WI38 (cell line): Measurements from ENCODE around the gene TGFB2.

Source experiments
- H3K4me3 ChIP-seq: 2 replicates; pipeline ENCODE4 v1.5.1; 2011; ENCODE audit warnings: low read depth, mild to moderate bottlenecking, control low read depth, low read length
- CTCF ChIP-seq: IDR thresholded peaks from 2 replicates; pipeline ENCODE4 v1.5.1; 2012; ENCODE audit warnings: low read depth, mild to moderate bottlenecking, control low read depth, low read length

TGFB2 gene

GRCh38 chr1:218344814-218345672 is at the start of gene TGFB2:
TGFB2 (plus strand) TSS chr1:218345336; CDS start chr1:218346702, 1,366 bp downstream.
- peak within 1 kb of the TSS; percentile 69 for H3K4me3 ChIP-seq
- no peak for TF ChIP-seq CTCF

DNA sequence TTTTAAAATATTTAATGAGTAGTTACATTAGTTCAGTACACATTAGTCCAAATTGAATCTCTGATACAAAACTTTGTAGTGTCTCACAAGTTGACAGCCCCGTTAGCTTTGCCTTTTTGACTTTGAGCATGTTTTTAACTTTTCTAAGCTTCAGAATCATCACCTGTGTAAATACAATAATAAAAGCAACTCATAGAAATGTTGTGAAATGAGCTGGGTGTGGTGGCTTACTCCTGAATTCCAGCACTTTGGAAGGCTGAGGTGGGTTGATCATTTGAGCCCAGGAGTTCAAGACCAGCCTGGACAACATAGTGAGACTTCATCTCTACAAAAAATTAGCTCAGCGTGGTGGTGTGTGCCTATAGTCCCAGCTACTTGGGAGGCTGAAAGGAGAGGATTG is 49.0 kb upstream of the TGFB2 start:
- H3K4me3 ChIP-seq, result no peak overlapping the region
- TF ChIP-seq CTCF, result no peak

DNA sequence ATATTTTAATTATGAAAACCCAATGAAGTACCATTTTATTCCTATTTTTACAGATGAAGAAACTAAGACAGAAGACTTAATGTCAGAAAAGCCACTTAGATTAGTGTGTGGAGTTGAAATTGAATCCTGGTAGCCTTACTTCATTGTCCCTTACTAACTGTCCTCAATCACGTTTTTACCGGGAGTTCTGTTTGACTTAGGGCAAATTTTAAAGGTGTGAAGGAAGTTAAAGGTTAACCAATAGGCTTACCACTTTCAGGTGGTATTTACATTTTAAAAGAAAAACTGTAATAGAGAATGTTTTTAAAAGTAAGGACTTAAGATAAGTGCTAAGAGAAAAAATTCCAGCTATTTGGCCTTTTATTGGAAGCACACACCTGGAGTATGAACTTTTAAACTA is 47.7 kb upstream of the TGFB2 start:
- no peak for TF ChIP-seq CTCF
- H3K4me3 ChIP-seq, result no peak overlapping the region

- no peak for TF ChIP-seq CTCF
- no peak overlapping the region for H3K4me3 ChIP-seq
These were observed 47.3 kb upstream of the TGFB2 start for GRCh38 chr1:218297867-218298266.

- TF ChIP-seq CTCF, result no peak
- H3K4me3 ChIP-seq, result no peak overlapping the region
These were observed 46.7 kb upstream of the TGFB2 start for GRCh38 chr1:218298398-218298797.

DNA sequence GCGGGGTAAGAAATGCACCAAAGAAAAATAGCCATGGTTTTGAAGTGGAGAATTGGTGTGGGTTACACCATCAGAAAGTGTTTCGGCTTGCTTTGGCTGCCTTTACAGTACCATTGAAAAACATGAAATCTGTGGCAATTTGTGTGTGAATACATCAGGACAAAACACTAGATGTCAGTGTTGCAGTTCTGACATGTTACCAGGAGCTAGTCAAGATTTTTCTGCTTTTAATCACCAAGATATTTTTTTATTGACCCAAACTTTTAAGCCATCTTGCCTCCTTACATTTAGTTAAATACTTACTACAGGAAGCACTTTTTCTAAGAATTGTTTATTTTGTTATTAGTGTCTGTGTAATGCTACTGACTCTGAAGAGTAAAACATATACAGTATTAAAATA is 45.7 kb upstream of the TGFB2 start:
- H3K4me3 ChIP-seq, result no peak overlapping the region
- TF ChIP-seq CTCF, result peak; percentile 33; the same call in 1 of the 2 replicates

DNA sequence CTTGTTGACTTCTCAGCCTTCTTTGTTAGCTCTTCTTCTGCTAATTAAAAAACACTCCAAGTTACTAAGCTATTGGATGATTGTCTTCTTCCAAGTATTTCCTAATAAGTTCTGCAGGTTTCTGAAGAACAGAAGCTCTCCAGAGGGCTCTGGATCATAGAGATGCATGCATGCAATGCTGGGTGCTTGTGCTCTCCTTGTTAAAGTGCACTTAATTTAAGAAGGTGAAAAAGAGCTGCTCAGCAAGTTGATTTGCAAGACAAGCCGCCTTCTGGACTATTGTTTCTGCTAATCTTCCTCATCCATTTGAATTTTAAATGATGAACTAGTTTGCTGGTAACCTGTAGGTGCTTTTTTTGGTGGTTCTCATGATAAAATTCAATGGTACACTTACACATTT is 43.9 kb upstream of the TGFB2 start:
- no peak for TF ChIP-seq CTCF
- no peak overlapping the region for H3K4me3 ChIP-seq
